ENCODE results near the gene GLI3.

DNA sequence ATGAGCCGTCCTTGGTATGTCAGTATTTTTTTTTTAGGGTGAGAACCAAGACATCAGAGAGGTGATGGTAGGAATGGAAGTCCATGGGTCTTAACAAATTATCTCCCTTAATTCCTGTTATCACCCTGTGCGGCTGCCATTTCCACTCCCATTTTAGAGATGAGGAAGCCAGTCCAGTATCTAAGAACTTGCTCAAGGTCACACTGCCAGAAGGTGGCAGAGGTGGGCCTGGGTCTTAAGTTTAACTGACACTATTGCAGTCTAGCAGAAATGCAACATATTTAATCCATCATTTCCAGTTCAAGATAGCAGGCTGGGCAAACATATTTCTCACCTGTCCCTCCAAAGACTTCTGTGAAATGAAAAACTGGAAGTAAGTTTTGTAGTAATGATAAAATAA, 108.3 kb downstream of the GLI3 start:
- TF ChIP-seq, protein P1, sequence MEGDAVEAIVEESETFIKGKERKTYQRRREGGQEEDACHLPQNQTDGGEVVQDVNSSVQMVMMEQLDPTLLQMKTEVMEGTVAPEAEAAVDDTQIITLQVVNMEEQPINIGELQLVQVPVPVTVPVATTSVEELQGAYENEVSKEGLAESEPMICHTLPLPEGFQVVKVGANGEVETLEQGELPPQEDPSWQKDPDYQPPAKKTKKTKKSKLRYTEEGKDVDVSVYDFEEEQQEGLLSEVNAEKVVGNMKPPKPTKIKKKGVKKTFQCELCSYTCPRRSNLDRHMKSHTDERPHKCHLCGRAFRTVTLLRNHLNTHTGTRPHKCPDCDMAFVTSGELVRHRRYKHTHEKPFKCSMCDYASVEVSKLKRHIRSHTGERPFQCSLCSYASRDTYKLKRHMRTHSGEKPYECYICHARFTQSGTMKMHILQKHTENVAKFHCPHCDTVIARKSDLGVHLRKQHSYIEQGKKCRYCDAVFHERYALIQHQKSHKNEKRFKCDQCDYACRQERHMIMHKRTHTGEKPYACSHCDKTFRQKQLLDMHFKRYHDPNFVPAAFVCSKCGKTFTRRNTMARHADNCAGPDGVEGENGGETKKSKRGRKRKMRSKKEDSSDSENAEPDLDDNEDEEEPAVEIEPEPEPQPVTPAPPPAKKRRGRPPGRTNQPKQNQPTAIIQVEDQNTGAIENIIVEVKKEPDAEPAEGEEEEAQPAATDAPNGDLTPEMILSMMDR (IDR thresholded peaks at IDR 0.05) = no peak
- no peak for TF ChIP-seq POLR2A (IDR thresholded peaks at IDR 0.05)

All from adrenal gland (tissue), 5 donors.